ENCODE data around the gene SDF2. TPM values are rescaled to one million over a fixed set of nuclear protein-coding genes. Genes with fewer than 3 reads are reported as not detected.

SDF2 gene
- total and polyA plus RNA-seq, 9 of the 15 experiments (the other 6 are each of a cell fraction or from before 2014, with no cell fraction given) = 41.2 to 132 (median 65.6) TPM

DNA sequence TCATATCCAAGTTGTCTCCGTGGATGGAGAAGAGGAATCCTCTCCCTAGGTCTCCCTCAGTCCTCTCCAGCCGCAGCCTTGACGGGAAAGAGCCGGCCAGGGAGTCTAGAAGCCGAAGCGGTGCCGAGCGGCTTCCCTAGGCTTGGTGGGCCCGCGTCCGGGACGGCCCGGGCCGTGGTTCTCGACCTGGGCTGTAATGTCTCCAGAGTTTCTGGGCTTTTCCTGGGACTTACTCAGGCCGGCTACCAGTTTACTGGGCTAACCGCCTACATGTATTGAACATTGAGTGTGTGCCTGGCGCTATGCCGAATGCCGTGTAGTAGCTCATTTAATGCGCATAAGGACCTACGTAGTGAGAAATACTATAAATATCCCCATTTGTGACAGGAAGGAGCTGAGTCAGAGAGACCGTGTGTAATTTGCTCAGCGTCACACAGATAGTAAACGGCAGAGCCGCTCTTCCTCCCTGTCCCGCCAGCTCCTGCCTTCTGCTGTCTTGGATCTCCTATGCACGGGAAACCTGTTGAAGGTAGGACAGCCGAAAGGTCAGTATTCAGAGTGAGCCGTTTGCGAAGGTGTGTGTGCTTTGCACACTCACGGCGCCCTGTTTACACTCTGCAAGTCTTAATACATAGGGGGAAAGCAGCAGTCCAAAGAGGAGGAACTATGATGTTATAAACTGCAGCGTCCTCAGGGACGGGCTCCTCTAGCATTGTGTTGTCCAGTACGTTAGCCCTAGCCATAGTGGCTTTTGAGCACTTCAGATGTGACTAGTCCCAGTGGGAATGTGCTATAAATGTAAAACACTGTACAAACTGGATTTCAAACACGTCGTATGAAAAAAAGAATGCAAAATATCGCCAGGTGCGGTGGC lies 62.2 kb downstream of the SDF2 start (continued):
- TF ChIP-seq, protein P1, sequence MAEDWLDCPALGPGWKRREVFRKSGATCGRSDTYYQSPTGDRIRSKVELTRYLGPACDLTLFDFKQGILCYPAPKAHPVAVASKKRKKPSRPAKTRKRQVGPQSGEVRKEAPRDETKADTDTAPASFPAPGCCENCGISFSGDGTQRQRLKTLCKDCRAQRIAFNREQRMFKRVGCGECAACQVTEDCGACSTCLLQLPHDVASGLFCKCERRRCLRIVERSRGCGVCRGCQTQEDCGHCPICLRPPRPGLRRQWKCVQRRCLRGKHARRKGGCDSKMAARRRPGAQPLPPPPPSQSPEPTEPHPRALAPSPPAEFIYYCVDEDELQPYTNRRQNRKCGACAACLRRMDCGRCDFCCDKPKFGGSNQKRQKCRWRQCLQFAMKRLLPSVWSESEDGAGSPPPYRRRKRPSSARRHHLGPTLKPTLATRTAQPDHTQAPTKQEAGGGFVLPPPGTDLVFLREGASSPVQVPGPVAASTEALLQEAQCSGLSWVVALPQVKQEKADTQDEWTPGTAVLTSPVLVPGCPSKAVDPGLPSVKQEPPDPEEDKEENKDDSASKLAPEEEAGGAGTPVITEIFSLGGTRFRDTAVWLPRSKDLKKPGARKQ (CRISPR knock-in tag; IDR thresholded peaks at IDR 0.05) = no peak
- TF ChIP-seq, protein P2, sequence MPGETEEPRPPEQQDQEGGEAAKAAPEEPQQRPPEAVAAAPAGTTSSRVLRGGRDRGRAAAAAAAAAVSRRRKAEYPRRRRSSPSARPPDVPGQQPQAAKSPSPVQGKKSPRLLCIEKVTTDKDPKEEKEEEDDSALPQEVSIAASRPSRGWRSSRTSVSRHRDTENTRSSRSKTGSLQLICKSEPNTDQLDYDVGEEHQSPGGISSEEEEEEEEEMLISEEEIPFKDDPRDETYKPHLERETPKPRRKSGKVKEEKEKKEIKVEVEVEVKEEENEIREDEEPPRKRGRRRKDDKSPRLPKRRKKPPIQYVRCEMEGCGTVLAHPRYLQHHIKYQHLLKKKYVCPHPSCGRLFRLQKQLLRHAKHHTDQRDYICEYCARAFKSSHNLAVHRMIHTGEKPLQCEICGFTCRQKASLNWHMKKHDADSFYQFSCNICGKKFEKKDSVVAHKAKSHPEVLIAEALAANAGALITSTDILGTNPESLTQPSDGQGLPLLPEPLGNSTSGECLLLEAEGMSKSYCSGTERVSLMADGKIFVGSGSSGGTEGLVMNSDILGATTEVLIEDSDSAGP (CRISPR knock-in tag; IDR thresholded peaks at IDR 0.05) = no peak
- TF ChIP-seq, protein P3, sequence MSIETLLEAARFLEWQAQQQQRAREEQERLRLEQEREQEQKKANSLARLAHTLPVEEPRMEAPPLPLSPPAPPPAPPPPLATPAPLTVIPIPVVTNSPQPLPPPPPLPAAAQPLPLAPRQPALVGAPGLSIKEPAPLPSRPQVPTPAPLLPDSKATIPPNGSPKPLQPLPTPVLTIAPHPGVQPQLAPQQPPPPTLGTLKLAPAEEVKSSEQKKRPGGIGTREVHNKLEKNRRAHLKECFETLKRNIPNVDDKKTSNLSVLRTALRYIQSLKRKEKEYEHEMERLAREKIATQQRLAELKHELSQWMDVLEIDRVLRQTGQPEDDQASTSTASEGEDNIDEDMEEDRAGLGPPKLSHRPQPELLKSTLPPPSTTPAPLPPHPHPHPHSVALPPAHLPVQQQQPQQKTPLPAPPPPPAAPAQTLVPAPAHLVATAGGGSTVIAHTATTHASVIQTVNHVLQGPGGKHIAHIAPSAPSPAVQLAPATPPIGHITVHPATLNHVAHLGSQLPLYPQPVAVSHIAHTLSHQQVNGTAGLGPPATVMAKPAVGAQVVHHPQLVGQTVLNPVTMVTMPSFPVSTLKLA (conservative IDR thresholded peaks at IDR 0.05) = no peak
- TF ChIP-seq SP1 (CRISPR knock-in tag; IDR thresholded peaks at IDR 0.05) = peak; percentile 62; the same call in 1 of the 2 replicates
- no peak; the same call in 1 of the 2 replicates for TF ChIP-seq POLR2AphosphoS2 (IDR thresholded peaks at IDR 0.05; ENCODE audit: low read length)
- TF ChIP-seq HDAC1 (IDR thresholded peaks at IDR 0.05) = no peak
- TF ChIP-seq ZNF408 (CRISPR knock-in tag; IDR thresholded peaks at IDR 0.05; ENCODE audit: low read depth) = no peak
- no peak for TF ChIP-seq RBM15 (IDR thresholded peaks at IDR 0.05; ENCODE audit: insufficient read depth, low read length)
- TF ChIP-seq ZNF436 (CRISPR knock-in tag; IDR thresholded peaks at IDR 0.05) = no peak
- TF ChIP-seq, protein P4, sequence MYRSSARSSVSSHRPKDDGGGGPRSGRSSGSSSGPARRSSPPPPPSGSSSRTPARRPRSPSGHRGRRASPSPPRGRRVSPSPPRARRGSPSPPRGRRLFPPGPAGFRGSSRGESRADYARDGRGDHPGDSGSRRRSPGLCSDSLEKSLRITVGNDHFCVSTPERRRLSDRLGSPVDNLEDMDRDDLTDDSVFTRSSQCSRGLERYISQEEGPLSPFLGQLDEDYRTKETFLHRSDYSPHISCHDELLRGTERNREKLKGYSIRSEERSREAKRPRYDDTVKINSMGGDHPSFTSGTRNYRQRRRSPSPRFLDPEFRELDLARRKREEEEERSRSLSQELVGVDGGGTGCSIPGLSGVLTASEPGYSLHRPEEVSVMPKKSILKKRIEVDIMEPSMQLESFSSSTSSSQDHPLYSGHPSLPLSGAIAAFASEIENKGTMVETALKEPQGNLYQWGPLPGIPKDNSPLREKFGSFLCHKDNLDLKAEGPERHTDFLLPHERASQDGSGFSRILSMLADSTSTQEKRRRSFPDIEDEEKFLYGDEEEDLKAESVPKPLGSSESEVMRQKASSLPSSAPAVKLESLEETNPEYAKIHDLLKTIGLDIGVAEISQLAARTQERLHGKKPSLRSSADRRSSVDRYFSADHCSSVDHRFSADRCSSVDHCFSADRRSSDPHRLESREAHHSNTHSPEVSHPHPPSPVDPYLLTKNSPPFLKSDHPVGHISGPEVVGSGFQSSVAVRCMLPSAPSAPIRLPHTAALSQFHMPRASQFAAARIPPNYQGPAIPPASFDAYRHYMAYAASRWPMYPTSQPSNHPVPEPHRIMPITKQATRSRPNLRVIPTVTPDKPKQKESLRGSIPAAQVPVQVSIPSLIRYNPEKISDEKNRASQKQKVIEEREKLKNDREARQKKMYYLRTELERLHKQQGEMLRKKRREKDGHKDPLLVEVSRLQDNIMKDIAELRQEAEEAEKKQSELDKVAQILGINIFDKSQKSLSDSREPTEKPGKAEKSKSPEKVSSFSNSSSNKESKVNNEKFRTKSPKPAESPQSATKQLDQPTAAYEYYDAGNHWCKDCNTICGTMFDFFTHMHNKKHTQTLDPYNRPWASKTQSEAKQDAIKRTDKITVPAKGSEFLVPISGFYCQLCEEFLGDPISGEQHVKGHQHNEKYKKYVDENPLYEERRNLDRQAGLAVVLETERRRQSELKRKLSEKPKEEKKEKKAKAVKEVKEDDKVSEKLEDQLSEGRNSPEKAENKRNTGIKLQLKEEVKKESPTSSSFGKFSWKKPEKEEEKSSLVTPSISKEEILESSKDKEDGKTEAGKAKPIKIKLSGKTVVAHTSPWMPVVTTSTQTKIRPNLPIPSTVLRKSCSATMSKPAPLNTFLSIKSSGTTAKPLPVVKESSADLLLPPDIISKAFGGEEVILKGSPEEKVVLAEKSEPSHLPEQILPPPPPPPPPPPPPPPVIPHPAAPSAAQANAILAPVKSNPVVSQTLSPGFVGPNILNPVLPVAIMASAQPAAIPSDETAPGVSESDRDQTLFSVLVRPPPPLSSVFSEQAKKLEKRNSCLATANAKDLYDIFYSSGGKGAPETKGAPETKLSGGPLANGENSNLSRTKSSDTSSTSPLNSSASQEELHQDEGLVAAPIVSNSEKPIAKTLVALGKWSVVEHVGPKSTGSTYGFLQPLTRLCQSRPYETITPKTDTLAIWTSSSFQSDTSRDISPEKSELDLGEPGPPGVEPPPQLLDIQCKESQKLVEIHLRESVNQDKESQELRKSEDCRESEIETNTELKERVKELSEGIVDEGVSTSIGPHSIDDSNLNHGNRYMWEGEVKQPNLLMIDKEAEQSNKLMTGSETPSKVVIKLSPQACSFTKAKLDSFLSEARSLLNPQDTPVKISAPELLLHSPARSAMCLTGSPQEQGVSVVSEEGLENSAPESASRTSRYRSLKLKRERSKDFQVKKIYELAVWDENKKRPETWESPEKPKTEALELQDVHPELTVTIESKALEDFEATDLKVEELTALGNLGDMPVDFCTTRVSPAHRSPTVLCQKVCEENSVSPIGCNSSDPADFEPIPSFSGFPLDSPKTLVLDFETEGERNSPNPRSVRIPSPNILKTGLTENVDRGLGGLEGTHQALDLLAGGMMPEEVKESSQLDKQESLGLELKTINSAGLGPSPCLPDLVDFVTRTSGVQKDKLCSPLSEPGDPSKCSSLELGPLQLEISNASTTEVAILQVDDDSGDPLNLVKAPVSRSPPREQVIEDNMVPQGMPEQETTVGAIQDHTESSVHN (IDR thresholded peaks at IDR 0.05; ENCODE audit: borderline replicate concordance in 1 of 2, low read depth in 1 of 2) = no peak
- peak; percentile 72 for TF ChIP-seq ZNF316 (IDR thresholded peaks at IDR 0.05)
